HEK293 (cell line): ENCODE data around the gene STMP1.

Source experiments
- CTCF ChIP-seq: fragments of 450-650 bp; formaldehyde crosslinking; IDR thresholded peaks from 2 replicates; pipeline ENCODE4 v1.5.1; 2016; ENCODE audit warnings: missing biosample characterization, missing genetic modification characterization
- PRDM1 ChIP-seq: fragments of 450-650 bp; formaldehyde crosslinking; IDR thresholded peaks from 2 replicates; pipeline ENCODE4; 2016; ENCODE audit warnings: missing biosample characterization, missing genetic modification characterization
- ZNF274 ChIP-seq, 2 experiments: fragments of 200-500 bp in 1 of 2; fragments of 450-650 bp in 1 of 2; sonication (Bioruptor generic) in 1 of 2; formaldehyde crosslinking in 1 of 2; IDR thresholded peaks; 2 replicates each; pipeline versions ENCODE4 v1.5.1 to v1.6.1; 2014 to 2016; ENCODE audit warnings: borderline replicate concordance in 1 of 2, inconsistent platforms in 1 of 2, low read length in 1 of 2, missing biosample characterization in 1 of 2, missing genetic modification characterization in 1 of 2

GRCh38 chr7:135715055-135715522, 52.8 kb downstream of the STMP1 start:
- TF ChIP-seq ZNF274 (IDR thresholded peaks at IDR 0.05; ENCODE audit: low read length) (no peak), ZNF274 (tag by site-specific recombination; IDR thresholded peaks at IDR 0.05; ENCODE audit: borderline replicate concordance) (no peak), CTCF (no peak), PRDM1 (tag by site-specific recombination) (no peak)
